ENCODE data around the gene STATH. TPM values are rescaled to one million over a fixed set of nuclear protein-coding genes. Genes with fewer than 3 reads are reported as not detected.

Gene STATH, protein sequence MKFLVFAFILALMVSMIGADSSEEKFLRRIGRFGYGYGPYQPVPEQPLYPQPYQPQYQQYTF
- total RNA-seq (not detected), polyA plus RNA-seq (not detected)
- long read RNA-seq, donor 1, result 0 reads
- long read RNA-seq, donor 2, result 0 reads
- long read RNA-seq, donor 3, result 0 reads

DNA sequence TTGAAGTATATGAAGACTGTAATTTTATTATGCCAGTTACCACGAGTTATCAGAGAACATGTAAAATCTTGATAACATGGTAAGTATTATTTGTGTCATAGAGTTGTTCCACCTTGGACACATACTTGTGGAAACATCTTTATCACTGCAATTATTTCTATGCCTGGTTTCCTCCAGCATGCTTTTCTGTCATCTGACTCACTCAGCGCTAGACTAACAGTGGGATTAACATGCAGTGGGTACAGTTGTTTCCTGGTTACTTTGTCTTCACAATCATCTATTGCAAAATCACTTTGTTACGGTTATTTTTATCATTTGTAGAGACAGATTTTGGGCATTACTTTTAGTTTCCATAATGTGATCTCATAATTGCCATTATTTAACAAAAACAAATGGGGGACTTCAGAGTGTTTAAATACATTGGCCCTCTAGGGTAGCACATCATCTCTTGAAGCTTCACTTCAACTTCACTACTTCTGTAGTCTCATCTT is at the start of gene STATH:
Gene STATH, plus strand, starts transcription at position 441 of the 491 bp plus-strand sequence. CDS start 2,472 bp downstream, outside the sequence.
- H3K9me3 ChIP-seq, result no peaks in the 10 kb centered on the region
- no peak for DNase-seq
- H3K36me3 ChIP-seq, result no peaks in the 10 kb centered on the region
- WGBS, 3 donors, result 68 to 79% (median 77%) methylated on average over 3 of the region's 3 CpGs
- H3K4me1 ChIP-seq (ENCODE audit: insufficient read depth), result no peaks in the 10 kb centered on the region
- H3K27ac ChIP-seq, result no peak within 1 kb of the TSS
- H3K4me3 ChIP-seq, result no peak within 1 kb of the TSS
- no peaks in the 10 kb centered on the region for H3K27me3 ChIP-seq
- TF ChIP-seq, protein P1, sequence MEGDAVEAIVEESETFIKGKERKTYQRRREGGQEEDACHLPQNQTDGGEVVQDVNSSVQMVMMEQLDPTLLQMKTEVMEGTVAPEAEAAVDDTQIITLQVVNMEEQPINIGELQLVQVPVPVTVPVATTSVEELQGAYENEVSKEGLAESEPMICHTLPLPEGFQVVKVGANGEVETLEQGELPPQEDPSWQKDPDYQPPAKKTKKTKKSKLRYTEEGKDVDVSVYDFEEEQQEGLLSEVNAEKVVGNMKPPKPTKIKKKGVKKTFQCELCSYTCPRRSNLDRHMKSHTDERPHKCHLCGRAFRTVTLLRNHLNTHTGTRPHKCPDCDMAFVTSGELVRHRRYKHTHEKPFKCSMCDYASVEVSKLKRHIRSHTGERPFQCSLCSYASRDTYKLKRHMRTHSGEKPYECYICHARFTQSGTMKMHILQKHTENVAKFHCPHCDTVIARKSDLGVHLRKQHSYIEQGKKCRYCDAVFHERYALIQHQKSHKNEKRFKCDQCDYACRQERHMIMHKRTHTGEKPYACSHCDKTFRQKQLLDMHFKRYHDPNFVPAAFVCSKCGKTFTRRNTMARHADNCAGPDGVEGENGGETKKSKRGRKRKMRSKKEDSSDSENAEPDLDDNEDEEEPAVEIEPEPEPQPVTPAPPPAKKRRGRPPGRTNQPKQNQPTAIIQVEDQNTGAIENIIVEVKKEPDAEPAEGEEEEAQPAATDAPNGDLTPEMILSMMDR (IDR thresholded peaks at IDR 0.05), result no peak
- no peak for TF ChIP-seq EP300 (IDR thresholded peaks at IDR 0.05)
- no peak for TF ChIP-seq POLR2A (IDR thresholded peaks at IDR 0.05)
- intact Hi-C loops (cut with DNase I), result no loop called here

DNA sequence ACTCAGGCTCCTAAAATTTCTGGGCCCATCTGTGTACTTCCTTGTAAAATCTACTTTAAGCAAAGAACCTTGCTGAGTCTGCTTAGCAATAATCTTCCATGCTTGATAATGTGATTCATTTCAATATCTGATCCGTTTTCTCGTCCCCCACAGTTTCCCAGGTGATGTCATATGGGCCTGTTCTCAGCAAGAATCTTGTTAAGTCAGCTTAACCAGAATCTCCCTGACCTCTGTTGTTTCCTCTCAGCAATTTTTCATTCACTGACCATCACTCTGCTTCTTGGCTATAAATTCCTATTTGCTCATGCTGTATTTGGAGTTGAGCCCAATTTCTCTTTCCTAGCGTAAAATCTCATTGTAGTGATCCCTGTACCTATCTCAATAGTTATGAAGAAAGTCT is 44.2 kb upstream of the STATH start:
- H3K27me3 ChIP-seq, result no peaks in the 10 kb centered on the region
- H3K27ac ChIP-seq, result no peak overlapping the region
- intact Hi-C loops (cut with DNase I), result no loop called here
- whole genome bisulfite sequencing, 3 donors, result 72 to 75% (median 74%) methylated on average over 3 of the region's 3 CpGs
- TF ChIP-seq, protein P1 (IDR thresholded peaks at IDR 0.05), result no peak
- TF ChIP-seq EP300 (IDR thresholded peaks at IDR 0.05), result no peak
- TF ChIP-seq POLR2A (IDR thresholded peaks at IDR 0.05), result no peak
- no peak for DNase-seq
- no peaks in the 10 kb centered on the region for H3K4me1 ChIP-seq (ENCODE audit: insufficient read depth)
- no peaks in the 10 kb centered on the region for H3K9me3 ChIP-seq
- H3K36me3 ChIP-seq, result no peaks in the 10 kb centered on the region
- no peak overlapping the region for H3K4me3 ChIP-seq

DNA sequence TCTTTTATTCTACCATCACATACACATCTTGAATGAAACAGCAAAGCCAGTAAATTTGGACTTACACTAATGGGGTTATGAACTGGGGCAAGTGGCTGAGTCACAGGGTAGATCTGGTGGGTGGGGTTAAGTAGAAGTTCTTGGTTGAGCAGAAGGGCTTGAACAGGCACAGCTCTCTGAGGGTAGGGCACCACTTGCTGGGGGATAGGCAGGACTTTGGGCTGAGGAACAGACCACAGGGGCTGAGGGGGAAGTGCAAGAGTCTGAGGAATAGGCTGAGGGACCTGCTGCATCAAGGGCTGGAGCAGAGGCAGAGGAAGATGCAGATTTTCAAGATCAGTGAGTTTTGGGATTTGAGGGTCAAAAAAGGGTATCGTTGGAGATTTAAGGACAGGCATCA is 38.6 kb upstream of the STATH start:
- TF ChIP-seq EP300 (IDR thresholded peaks at IDR 0.05), result no peak
- TF ChIP-seq, protein P1 (IDR thresholded peaks at IDR 0.05), result no peak
- TF ChIP-seq POLR2A (IDR thresholded peaks at IDR 0.05), result no peak
- Histone ChIP-seq H3K36me3 (no peaks in the 10 kb centered on the region), H3K27me3 (no peaks in the 10 kb centered on the region), H3K4me3 (no peak overlapping the region), H3K27ac (no peak overlapping the region), H3K9me3 (no peaks in the 10 kb centered on the region), H3K4me1 (ENCODE audit: insufficient read depth) (no peaks in the 10 kb centered on the region)
- intact Hi-C loops (cut with DNase I), result no loop called here
- WGBS, 3 donors, result 87 to 100% (median 100%) methylated on average over 1 of the region's 1 CpG
- no peak for DNase-seq

GRCh38 chr4:69965628-69966027 is 30.1 kb upstream of the STATH start, which contains the start of gene CSN2:
Gene CSN2, minus strand, starts transcription at chr4:69965728. Its CDS starts 4,733 bp downstream, at chr4:69960995.
- H3K27ac ChIP-seq, result no peak within 1 kb of the TSS
- no peak within 1 kb of the TSS for H3K4me3 ChIP-seq
- DNase-seq, result no peak
- TF ChIP-seq, protein P1 (IDR thresholded peaks at IDR 0.05), result no peak
- TF ChIP-seq EP300 (IDR thresholded peaks at IDR 0.05) (no peak), POLR2A (IDR thresholded peaks at IDR 0.05) (no peak)
- intact Hi-C loops (cut with DNase I), result no loop called here
- no peaks in the 10 kb centered on the region for H3K9me3 ChIP-seq
- H3K36me3 ChIP-seq, result no peaks in the 10 kb centered on the region
- 90 to 93% (median 92%) methylated on average over 2 of the region's 2 CpGs for WGBS, 3 donors
- no peaks in the 10 kb centered on the region for H3K4me1 ChIP-seq (ENCODE audit: insufficient read depth)
- H3K27me3 ChIP-seq, result no peaks in the 10 kb centered on the region

Data from ovary (tissue), 10 donors.